ENCODE results near the gene KRT6A.
"Not testable (repeated sequence)": the region's sequence is repeated elsewhere in the genome, so short reads cannot be mapped to it uniquely, and the experiment has no call there.

Gene KRT6A

GRCh38 chr12:52500574-52500973, 7.5 kb upstream of the KRT6A start:
- DNase-seq: not testable (repeated sequence)

GRCh38 chr12:52499806-52500560, 6.9 kb upstream of the KRT6A start:
- no peak for DNase-seq

GRCh38 chr12:52498946-52499345, 5.9 kb upstream of the KRT6A start:
- DNase-seq: no peak

- no peak for DNase-seq
These were observed 4.9 kb upstream of the KRT6A start for GRCh38 chr12:52497975-52498374.

- no peak for DNase-seq
These were observed 3.6 kb upstream of the KRT6A start for GRCh38 chr12:52496590-52497071.

GRCh38 chr12:52496054-52496453, 3.0 kb upstream of the KRT6A start:
- no peak for DNase-seq

- no peak for DNase-seq
These were observed 2.3 kb upstream of the KRT6A start for GRCh38 chr12:52495389-52495788.

- no peak for DNase-seq
These were observed 1.5 kb upstream of the KRT6A start for GRCh38 chr12:52494518-52494917.

- peak in 1 of 3 donors; percentile 12 for DNase-seq
These were observed 1.0 kb upstream of the KRT6A start for GRCh38 chr12:52494100-52494499.

- not testable (repeated sequence) for DNase-seq
These were observed 652 bp downstream of the KRT6A start for GRCh38 chr12:52492405-52492804.

- not testable (repeated sequence) for DNase-seq
These were observed 1.6 kb downstream of the KRT6A start for GRCh38 chr12:52491495-52491894.

GRCh38 chr12:52488736-52489135, 4.3 kb downstream of the KRT6A start:
- no peak for DNase-seq

GRCh38 chr12:52487744-52488443, 5.2 kb downstream of the KRT6A start:
- not testable (repeated sequence) for DNase-seq

GRCh38 chr12:52487211-52487610, 5.8 kb downstream of the KRT6A start:
- DNase-seq: no peak

GRCh38 chr12:52486166-52487105, 6.6 kb downstream of the KRT6A start:
- DNase-seq: no peak

- DNase-seq: no peak
These were observed 13.0 kb downstream of the KRT6A start for GRCh38 chr12:52480073-52480472.

GRCh38 chr12:52477651-52478050, 15.4 kb downstream of the KRT6A start:
- DNase-seq: no peak

GRCh38 chr12:52474212-52474611, 18.8 kb downstream of the KRT6A start:
- DNase-seq: no peak

- no peak for DNase-seq
These were observed 19.3 kb downstream of the KRT6A start, which contains the start of gene KRT6C for GRCh38 chr12:52473768-52474167. Gene KRT6C (minus strand): TSS chr12:52473805. CDS start chr12:52473737, 68 bp downstream.

- no peak for DNase-seq
These were observed 23.2 kb downstream of the KRT6A start for GRCh38 chr12:52469853-52470252.

- no peak for DNase-seq
These were observed 28.2 kb downstream of the KRT6A start for GRCh38 chr12:52464897-52465296.

GRCh38 chr12:52461693-52462092, 31.4 kb downstream of the KRT6A start:
- DNase-seq: no peak

GRCh38 chr12:52458861-52459260, 34.2 kb downstream of the KRT6A start:
- no peak for DNase-seq

Data from suppressor macrophage treated with lipopolysaccharide for 1 hour (primary cell).